Airway epithelial cell (primary cell): ENCODE measurements around the gene MYO15B. TPM values are rescaled to one million over a fixed set of nuclear protein-coding genes. Genes with fewer than 3 reads are reported as not detected.

ENCODE experiments used
- total RNA-seq: library from RNA; depleted of rRNA; stranded (reverse); fragments of >200 nt; gene quantifications from 2 replicates; pipeline ENCODE4 v1.2.3, GENCODE V29; 2015

Gene MYO15B
- total RNA-seq = 0.07 and 0.65 TPM in 2 replicates

DNA sequence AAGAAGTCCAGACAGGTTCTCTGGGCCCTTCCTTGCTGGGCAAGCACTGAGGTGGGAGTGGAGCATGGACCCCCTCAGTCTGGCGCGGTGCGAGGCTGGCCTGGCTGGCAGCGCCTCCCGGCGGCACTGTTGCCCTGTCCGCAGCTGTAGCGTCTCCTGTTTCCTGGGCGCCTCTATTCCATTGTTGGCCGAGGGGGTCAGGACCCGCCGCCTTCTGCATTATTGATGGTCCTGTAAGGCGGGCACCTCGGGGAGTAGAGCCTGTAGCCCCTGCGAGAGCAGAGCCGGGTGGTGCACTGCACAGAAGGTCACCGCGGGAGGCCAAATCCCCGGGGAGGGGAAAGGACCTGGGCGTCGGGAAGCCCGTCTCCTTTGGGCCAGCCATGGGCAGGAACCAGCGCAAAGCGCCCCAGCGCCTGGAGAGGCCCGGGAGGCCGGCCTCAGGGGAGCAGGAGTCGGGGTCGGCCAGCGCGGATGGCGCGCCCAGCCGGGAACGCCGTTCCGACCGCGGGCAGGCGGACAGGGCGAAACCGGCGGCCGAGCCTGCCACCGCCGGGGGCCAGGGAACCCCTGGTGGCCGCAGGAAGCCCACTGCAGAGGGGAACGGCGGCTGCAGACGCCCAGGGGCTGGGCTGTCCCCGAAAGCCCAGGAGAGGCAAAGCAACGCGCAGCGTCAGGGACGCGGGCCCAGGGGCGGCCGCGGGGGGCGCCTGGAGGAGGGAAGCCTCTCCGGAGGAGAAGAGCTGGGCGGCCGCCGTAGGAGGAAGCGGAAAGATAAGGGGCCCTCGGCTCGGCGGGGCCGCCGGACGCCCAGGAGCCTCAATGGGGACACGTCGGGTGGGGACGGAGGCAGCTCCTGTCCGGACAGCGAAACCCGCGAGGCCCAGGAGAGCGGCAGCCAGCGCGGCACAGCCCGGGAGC is at the start of gene MYO15B:
MYO15B (plus strand) TSS at position 126 of the 921 bp plus-strand sequence; CDS start at position 384, 258 bp downstream.

DNA sequence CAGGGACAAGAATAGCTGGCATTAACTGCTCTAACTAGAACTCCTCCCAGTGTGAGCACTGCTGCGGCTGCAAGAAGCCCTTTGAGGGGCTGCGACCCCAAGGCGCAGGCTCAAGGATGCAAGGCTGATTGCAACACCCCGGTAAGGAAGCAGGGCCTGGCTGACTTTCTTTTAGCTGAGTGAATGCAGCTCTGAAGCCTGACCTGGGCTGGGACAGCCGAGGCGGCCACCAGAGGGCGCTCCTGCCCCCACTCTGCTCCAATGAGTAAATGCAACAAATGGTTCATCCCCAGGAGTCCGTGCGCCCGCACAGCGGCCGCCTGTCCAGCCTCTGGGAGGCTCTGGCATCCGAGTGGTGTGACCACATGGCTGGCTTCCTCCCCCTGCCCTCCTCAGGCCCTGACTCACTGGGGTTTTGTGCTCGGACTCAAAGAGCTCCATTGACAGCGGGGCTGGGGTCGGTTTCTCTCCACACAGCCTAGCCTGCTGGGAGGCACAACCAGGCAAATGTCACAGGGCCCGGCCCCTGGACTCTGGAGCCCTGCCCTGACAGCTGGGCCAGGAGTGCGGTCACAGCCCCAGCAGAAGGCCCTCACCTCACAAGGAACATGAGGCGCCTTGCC is 45.4 kb downstream of the MYO15B start, which contains the start of gene SMIM5:
SMIM5 (plus strand) TSS at position 572 of the 623 bp plus-strand sequence. CDS start 6,768 bp downstream, outside the sequence.

DNA sequence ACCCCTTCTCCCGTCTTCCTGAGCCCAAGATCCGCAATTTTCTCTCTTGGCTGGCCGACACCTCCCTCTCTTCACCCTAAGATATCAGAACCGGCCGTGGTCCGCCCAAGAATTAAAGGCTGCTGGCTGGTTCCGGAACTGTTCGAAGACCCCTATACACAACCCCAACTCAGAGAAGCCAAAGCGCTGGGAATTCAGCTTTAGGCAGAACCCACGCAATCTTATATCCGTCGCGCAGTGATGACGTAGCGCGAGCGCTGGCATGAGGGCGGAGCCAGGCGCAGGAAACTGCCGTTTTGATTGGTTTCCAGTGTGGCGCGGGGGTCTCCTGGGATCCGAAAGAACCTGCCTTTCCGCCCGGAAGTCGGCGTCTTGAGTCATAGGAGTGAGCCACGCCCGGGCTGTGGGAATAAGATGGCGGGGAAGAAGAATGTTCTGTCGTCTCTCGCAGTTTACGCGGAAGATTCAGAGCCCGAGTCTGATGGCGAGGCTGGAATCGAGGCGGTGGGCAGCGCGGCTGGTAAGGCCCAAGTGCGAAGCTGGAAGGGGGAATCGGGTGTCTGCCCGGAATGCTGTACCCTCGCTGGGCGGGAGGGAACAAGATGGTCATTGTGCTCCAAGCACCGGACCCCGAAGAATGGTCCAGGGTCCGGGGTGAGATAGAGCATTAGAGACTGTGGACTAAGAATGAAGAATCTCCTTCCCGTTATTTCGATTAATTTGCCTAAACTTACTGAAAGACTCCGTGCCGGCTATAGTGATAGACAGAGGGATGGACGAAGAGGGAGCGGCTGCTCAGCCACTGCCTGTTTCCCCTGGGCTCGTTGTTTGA is 79.6 kb downstream of the MYO15B start, which contains the start of the genes RECQL5 and SAP30BP:
RECQL5 (minus strand) TSS at position 196 of the 832 bp plus-strand sequence. CDS start 597 bp downstream, outside the sequence.
SAP30BP (plus strand) TSS at position 380 of the 832 bp plus-strand sequence; CDS start at position 415, 35 bp downstream.

Other genes with a start within 250 kb of the MYO15B start
- 69.3 and 120 TPM in 2 replicates for gene GRB2, start 182.1 kb upstream of the MYO15B start, total RNA-seq
- gene TMEM94, start 131.2 kb upstream of the MYO15B start, total RNA-seq = 42.2 and 54.5 TPM in 2 replicates
- 10.4 and 15.6 TPM in 2 replicates for gene CASKIN2, start 72.3 kb upstream of the MYO15B start, total RNA-seq
- gene TSEN54, start 71.3 kb upstream of the MYO15B start, total RNA-seq = 29.6 and 43.5 TPM in 2 replicates
- gene LLGL2, start 62.1 kb upstream of the MYO15B start, total RNA-seq = 47.7 and 48.8 TPM in 2 replicates
- 2.4 and 2.6 TPM in 2 replicates for gene SMIM5, start 45.6 kb downstream of the MYO15B start, total RNA-seq
- gene RECQL5, start 79.4 kb downstream of the MYO15B start, total RNA-seq = 15.7 and 22.9 TPM in 2 replicates
- 37.0 and 56.6 TPM in 2 replicates for gene SAP30BP, start 79.5 kb downstream of the MYO15B start, total RNA-seq
- gene ITGB4, start 133.7 kb downstream of the MYO15B start, total RNA-seq = 757 and 873 TPM in 2 replicates
- 28.9 and 35.3 TPM in 2 replicates for gene GALK1, start 177.4 kb downstream of the MYO15B start, total RNA-seq
- 12.8 and 21.7 TPM in 2 replicates for gene UNK, start 197.0 kb downstream of the MYO15B start, total RNA-seq